Ishikawa (cell line): ENCODE measurements around the gene ARHGEF2.

Experiments used
- CEBPB ChIP-seq: IDR thresholded peaks from 2 replicates; pipeline ENCODE4 v1.6.1; 2012
- CREB1 ChIP-seq: IDR thresholded peaks from 2 replicates; pipeline ENCODE4 v1.6.1; 2012; ENCODE audit warnings: low read depth
- EGR1 ChIP-seq: IDR thresholded peaks from 2 replicates; pipeline ENCODE4 v1.6.1; 2012
- EP300 ChIP-seq: IDR thresholded peaks from 2 replicates; pipeline ENCODE4 v1.6.1; 2012; ENCODE audit warnings: borderline replicate concordance
- FOXM1 ChIP-seq: IDR thresholded peaks from 2 replicates; pipeline ENCODE4 v1.6.1; 2012; ENCODE audit warnings: low read depth, borderline replicate concordance
- NFIC ChIP-seq: IDR thresholded peaks from 2 replicates; pipeline ENCODE4 v1.6.1; 2012
- RAD21 ChIP-seq: IDR thresholded peaks from 2 replicates; pipeline ENCODE4 v1.6.1; 2012; ENCODE audit warnings: low read depth
- TAF1 ChIP-seq: IDR thresholded peaks from 2 replicates; pipeline ENCODE4 v1.6.1; 2012; ENCODE audit warnings: low read depth, mild to moderate bottlenecking
- TCF12 ChIP-seq: IDR thresholded peaks from 2 replicates; pipeline ENCODE4 v1.6.1; 2012; ENCODE audit warnings: low read depth
- TEAD4 ChIP-seq: IDR thresholded peaks from 2 replicates; pipeline ENCODE4 v1.6.1; 2012
- YY1 ChIP-seq: IDR thresholded peaks from 2 replicates; pipeline ENCODE4 v1.6.1; 2012; ENCODE audit warnings: low read depth
- ZBTB7A ChIP-seq: IDR thresholded peaks from 2 replicates; pipeline ENCODE4 v1.6.1; 2012; ENCODE audit warnings: low read depth
- TF ChIP-seq, protein P1 (sequence below): IDR thresholded peaks from 2 replicates; pipeline ENCODE4 v1.6.1; 2012
- TF ChIP-seq, protein P2 (sequence below): IDR thresholded peaks from 2 replicates; pipeline ENCODE4 v1.6.1; 2012; ENCODE audit warnings: low read depth, mild to moderate bottlenecking
- TF ChIP-seq, protein P3 (sequence below): IDR thresholded peaks from 2 replicates; pipeline ENCODE4 v1.6.1; 2012

Gene ARHGEF2

DNA sequence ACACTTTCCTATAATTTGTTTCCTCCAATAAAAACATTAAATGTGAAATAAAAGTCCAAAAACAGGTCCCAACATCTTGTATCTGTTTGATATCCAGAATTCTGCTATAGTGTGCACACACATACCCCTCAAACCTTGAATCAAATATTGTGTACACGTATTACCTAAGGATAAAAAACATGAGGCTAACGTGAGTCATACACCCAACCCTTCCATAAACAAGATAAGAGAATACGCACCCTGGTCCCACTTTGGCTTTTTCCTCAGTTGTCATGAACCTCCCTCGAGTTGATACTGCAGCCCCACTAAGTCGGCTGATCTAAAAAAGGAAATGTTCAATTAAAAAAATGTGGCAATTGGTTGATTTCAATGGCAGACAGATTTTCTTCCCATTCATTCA lies 49.3 kb downstream of the ARHGEF2 start:
- TF ChIP-seq, protein P1, sequence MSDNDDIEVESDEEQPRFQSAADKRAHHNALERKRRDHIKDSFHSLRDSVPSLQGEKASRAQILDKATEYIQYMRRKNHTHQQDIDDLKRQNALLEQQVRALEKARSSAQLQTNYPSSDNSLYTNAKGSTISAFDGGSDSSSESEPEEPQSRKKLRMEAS = no peak
- no peak for TF ChIP-seq TEAD4
- no peak for TF ChIP-seq EP300
- TF ChIP-seq YY1 = no peak
- no peak for TF ChIP-seq NFIC
- TF ChIP-seq ZBTB7A = no peak

DNA sequence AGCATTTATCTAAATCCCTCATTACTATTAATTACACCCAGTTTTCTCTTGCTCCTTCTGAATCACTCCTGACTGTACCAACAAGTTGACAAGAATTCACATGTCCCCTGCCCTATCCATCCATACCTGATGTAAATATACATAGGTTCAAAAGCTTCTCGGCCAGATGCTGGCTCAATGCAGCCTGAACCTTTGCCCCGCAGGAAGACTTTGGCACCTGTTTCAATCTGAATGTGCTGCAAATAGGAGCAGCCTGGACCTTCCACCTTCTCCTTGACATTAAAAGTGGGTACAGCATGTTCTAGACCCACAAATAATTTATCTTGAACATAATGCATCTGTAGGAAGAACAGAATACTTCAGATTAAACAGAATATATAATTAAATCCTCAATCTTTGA lies 52.8 kb downstream of the ARHGEF2 start:
- no peak for TF ChIP-seq EP300
- TF ChIP-seq, protein P2, sequence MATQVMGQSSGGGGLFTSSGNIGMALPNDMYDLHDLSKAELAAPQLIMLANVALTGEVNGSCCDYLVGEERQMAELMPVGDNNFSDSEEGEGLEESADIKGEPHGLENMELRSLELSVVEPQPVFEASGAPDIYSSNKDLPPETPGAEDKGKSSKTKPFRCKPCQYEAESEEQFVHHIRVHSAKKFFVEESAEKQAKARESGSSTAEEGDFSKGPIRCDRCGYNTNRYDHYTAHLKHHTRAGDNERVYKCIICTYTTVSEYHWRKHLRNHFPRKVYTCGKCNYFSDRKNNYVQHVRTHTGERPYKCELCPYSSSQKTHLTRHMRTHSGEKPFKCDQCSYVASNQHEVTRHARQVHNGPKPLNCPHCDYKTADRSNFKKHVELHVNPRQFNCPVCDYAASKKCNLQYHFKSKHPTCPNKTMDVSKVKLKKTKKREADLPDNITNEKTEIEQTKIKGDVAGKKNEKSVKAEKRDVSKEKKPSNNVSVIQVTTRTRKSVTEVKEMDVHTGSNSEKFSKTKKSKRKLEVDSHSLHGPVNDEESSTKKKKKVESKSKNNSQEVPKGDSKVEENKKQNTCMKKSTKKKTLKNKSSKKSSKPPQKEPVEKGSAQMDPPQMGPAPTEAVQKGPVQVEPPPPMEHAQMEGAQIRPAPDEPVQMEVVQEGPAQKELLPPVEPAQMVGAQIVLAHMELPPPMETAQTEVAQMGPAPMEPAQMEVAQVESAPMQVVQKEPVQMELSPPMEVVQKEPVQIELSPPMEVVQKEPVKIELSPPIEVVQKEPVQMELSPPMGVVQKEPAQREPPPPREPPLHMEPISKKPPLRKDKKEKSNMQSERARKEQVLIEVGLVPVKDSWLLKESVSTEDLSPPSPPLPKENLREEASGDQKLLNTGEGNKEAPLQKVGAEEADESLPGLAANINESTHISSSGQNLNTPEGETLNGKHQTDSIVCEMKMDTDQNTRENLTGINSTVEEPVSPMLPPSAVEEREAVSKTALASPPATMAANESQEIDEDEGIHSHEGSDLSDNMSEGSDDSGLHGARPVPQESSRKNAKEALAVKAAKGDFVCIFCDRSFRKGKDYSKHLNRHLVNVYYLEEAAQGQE = no peak
- TF ChIP-seq NFIC = no peak
- no peak for TF ChIP-seq RAD21
- no peak for TF ChIP-seq TCF12
- no peak for TF ChIP-seq FOXM1
- no peak for TF ChIP-seq CEBPB

DNA sequence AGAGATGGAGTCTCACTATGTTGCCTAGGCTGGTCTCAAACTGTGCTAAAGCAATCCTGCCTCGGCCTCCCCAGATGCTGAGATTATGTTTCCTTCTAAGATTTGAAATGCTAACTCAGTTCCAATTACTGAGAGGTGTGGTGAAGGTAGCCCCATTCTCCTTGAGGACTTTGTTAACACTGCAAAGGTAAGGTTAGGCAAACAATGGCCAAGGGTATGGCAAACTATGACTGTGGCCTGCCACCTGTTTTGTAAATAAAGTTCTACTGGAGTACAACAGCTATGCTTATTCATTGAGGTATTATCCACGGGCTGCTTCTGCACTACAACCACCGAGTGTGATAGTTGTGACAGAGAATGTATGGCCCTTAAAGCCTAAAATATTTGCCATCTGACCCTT lies 57.6 kb downstream of the ARHGEF2 start:
- TF ChIP-seq CEBPB (no peak), ZBTB7A (no peak), TEAD4 (no peak), RAD21 (no peak), EP300 (no peak), NFIC (no peak), EGR1 (no peak), CREB1 (no peak)
- TF ChIP-seq, protein P1 = no peak

DNA sequence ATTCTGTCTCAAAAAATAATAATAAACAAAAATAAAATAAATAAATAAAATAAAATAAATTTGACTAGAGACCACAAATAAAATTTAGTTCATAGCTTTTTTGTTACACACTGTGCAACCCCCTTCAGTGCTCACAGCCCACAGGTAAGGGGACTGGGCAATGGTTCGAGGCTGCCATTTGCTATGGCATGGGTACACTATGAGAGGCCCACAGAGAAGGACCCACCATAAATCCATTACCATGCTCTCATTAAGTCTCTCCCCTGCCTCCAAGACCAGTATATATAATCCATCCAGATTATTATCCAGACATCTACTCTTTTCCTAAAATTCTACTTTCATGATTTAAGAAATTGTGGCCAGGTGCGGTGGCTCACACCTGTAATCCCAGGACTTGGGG lies 58.5 kb downstream of the ARHGEF2 start:
- no peak for TF ChIP-seq TAF1
- TF ChIP-seq NFIC = no peak
- no peak for TF ChIP-seq ZBTB7A
- no peak for TF ChIP-seq FOXM1

DNA sequence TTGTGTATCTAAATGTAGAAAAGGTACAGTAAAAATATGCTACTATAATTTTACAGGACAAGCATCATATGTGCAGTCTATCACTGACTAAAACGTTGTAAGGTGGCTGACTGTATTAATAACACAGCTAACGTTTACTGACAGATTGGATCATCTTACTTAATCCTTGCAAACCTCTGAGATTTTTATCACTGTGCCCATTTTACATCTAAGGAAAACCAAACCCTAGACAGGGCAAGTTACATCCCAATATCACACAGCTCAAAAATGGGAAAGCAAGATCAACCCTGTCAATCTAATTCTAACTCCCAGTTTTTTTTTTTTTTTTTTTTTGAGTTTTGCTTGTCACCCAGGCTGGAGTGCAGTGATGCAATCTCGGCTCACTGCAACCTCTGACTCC lies 59.7 kb downstream of the ARHGEF2 start:
- TF ChIP-seq CEBPB (no peak), EP300 (no peak), CREB1 (no peak), NFIC (no peak), TCF12 (no peak), RAD21 (no peak), EGR1 (no peak), TAF1 (no peak), FOXM1 (no peak), YY1 (no peak), ZBTB7A (no peak), TEAD4 (no peak)
- TF ChIP-seq, protein P1 = no peak
- TF ChIP-seq, protein P3, sequence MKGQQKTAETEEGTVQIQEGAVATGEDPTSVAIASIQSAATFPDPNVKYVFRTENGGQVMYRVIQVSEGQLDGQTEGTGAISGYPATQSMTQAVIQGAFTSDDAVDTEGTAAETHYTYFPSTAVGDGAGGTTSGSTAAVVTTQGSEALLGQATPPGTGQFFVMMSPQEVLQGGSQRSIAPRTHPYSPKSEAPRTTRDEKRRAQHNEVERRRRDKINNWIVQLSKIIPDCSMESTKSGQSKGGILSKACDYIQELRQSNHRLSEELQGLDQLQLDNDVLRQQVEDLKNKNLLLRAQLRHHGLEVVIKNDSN = no peak
- TF ChIP-seq, protein P2 = no peak

DNA sequence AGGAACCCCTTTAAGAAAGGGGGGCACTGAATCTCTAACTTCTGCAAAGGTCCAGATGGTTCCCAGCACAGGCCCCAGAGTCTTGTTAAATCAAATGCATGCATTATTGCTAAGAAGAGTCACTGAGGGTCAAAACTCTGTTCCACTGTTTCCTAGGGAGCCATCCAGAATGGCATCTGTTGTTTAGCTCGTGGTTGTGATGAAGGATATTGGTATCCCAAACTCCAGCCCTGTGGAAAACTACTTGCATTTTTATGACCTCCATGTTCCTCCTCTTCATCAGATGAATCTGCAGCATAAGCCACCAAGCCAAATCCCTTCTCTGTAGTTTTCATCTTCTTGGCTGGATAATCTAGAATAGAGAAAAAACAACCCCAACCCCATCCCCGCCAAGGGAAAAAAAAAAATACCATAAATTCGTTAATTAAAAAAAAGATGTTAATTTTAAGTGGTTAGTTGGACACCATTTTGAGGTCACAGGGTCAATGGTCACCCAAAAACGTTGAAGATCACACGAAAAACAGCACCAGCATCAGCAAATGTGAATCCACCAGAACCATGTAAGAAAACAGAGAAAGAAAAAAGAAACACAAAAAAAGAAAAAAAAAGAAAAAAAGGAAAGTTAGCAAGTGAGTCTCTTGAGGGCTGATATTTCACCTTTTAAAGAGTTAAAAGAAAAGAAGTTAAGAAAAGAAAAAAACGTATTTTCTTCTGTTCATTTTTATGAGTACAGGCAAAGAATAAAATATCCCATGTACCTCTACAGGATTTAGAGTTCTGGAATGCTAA lies 64.2 kb downstream of the ARHGEF2 start:
- TF ChIP-seq, protein P1 = no peak
- TF ChIP-seq TAF1 (no peak), NFIC (no peak), FOXM1 (no peak)

DNA sequence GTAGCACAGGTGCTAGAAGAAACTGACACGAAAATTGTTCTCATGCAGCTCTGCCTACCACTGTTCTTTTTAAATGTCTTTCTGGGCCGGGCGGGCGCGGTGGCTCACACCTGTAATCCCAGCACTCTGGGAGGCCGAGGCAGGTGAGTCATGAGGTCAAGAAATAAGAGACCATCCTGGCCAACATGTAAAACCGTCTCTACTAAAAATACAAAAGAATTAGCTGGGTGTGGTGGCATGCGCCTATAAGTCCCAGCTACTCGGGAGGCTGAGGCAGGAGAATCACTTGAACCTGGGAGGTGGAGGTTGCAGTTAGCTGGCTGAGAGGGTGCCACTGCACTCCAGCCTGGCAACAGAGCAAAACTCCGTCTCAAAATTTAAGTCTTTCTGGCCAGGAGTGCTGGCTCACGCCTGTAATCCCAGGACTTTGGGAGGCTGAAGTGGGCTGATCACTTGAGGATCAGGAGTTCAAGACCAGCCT lies 66.3 kb downstream of the ARHGEF2 start:
- no peak for TF ChIP-seq CEBPB
- no peak for TF ChIP-seq TCF12
- TF ChIP-seq FOXM1 = no peak
- TF ChIP-seq, protein P3 = no peak
- no peak for TF ChIP-seq TEAD4
